GM12891 (cell line): Measurements from ENCODE around the gene GMDS.

Experiments used
- PAX5 ChIP-seq: IDR thresholded peaks from 2 replicates; pipeline ENCODE4 v1.6.1; 2011; ENCODE audit warnings: low read length, moderate library complexity, mild to moderate bottlenecking; ENCODE audit not compliant: insufficient read depth, severe bottlenecking
- POLR2A ChIP-seq: IDR thresholded peaks from 2 replicates; pipeline ENCODE4 v1.6.1; 2011; ENCODE audit warnings: low read depth, low read length, control low read depth
- POLR2AphosphoS5 ChIP-seq: IDR thresholded peaks from 2 replicates; pipeline ENCODE4 v1.6.1; 2011; ENCODE audit warnings: low read depth, low read length, control low read depth
- SPI1 ChIP-seq: IDR thresholded peaks from 2 replicates; pipeline ENCODE4 v1.6.1; 2011; ENCODE audit warnings: low read depth, low read length, control low read depth

DNA sequence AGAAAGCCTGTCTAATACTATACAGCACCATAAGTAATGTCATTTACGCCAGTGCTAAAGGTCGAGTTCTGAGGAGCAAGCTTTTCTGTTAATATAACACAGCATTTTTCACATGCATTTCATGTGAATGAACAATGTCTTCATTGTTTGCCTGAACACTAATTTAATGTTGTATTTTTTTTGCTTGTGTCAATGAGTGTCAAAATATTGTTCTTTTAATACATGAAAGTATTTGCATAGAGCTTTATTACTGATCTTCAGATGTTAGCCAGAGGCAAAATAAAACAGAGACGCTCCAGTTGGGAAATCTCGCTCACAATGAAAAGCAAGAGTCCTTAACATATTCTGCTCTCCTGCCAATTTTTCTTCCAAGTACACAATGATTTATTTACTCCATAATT is 483.9 kb downstream of the GMDS start:
- TF ChIP-seq POLR2A (no peak), SPI1 (no peak), POLR2AphosphoS5 (no peak), PAX5 (no peak)
